Measurements from ENCODE around the gene DBX1. TPM values are rescaled to one million over a fixed set of nuclear protein-coding genes. Genes with fewer than 3 reads are reported as not detected.

The DBX1 gene
- total and polyA plus RNA-seq, 2 experiments from 2014 or later = not detected

- no peaks in the 10 kb centered on the region for H3K4me1 ChIP-seq (ENCODE audit: low read depth)
- H3K27me3 ChIP-seq = peaks cover 89% of the 10 kb centered on the region
- H3K9me3 ChIP-seq (ENCODE audit: low read depth) = no peaks in the 10 kb centered on the region
- no peak overlapping the region for H3K27ac ChIP-seq
- TF ChIP-seq, protein P1, sequence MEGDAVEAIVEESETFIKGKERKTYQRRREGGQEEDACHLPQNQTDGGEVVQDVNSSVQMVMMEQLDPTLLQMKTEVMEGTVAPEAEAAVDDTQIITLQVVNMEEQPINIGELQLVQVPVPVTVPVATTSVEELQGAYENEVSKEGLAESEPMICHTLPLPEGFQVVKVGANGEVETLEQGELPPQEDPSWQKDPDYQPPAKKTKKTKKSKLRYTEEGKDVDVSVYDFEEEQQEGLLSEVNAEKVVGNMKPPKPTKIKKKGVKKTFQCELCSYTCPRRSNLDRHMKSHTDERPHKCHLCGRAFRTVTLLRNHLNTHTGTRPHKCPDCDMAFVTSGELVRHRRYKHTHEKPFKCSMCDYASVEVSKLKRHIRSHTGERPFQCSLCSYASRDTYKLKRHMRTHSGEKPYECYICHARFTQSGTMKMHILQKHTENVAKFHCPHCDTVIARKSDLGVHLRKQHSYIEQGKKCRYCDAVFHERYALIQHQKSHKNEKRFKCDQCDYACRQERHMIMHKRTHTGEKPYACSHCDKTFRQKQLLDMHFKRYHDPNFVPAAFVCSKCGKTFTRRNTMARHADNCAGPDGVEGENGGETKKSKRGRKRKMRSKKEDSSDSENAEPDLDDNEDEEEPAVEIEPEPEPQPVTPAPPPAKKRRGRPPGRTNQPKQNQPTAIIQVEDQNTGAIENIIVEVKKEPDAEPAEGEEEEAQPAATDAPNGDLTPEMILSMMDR (IDR thresholded peaks at IDR 0.05; ENCODE audit: low read depth, low read length) = no peak
- H3K36me3 ChIP-seq = no peaks in the 10 kb centered on the region
- no peak overlapping the region for H3K4me3 ChIP-seq
- no peak for DNase-seq (ENCODE audit: low read depth in 1 of 2, low spot score in 1 of 2)
These were observed 4.5 kb downstream of the DBX1 start for GRCh38 chr11:20155683-20156279.

- TF ChIP-seq, protein P1 (IDR thresholded peaks at IDR 0.05; ENCODE audit: low read depth, low read length) = no peak
- peaks cover 83% of the 10 kb centered on the region for H3K27me3 ChIP-seq
- H3K4me3 ChIP-seq = no peak overlapping the region
- no peaks in the 10 kb centered on the region for H3K36me3 ChIP-seq
- no peaks in the 10 kb centered on the region for H3K9me3 ChIP-seq (ENCODE audit: low read depth)
- no peaks in the 10 kb centered on the region for H3K4me1 ChIP-seq (ENCODE audit: low read depth)
- no peak for DNase-seq (ENCODE audit: low read depth in 1 of 2, low spot score in 1 of 2)
- H3K27ac ChIP-seq = no peak overlapping the region
These were observed 5.9 kb downstream of the DBX1 start for GRCh38 chr11:20154381-20154780.

DNA sequence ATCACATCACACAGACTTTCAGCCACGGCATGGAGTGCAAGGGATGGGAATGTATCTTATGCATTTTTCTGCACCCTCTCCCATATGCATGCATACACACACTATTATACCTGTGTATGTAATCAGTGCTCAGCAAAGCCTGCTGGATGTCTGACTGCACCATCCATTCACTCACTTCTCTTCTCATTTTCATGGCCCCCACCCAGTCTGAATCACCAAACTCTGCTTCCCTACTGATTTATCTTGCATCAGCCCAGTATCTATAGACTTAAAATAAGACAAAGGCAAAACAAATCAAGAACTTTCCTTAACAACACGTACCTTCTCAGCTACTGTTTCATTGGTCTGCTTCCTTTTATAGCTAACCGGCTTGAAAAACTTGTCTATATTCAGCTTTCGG is 21.6 kb downstream of the DBX1 start:
- H3K4me3 ChIP-seq = no peak overlapping the region
- H3K27ac ChIP-seq = no peak overlapping the region
- peaks cover 52% of the 10 kb centered on the region for H3K27me3 ChIP-seq
- DNase-seq (ENCODE audit: low read depth in 1 of 2, low spot score in 1 of 2) = no peak
- no peaks in the 10 kb centered on the region for H3K9me3 ChIP-seq (ENCODE audit: low read depth)
- no peaks in the 10 kb centered on the region for H3K36me3 ChIP-seq
- TF ChIP-seq, protein P1 (IDR thresholded peaks at IDR 0.05; ENCODE audit: low read depth, low read length) = no peak
- H3K4me1 ChIP-seq (ENCODE audit: low read depth) = no peaks in the 10 kb centered on the region

- no peak overlapping the region for H3K27ac ChIP-seq
- H3K4me1 ChIP-seq (ENCODE audit: low read depth) = no peaks in the 10 kb centered on the region
- no peak overlapping the region for H3K4me3 ChIP-seq
- no peak for DNase-seq (ENCODE audit: low read depth in 1 of 2, low spot score in 1 of 2)
- H3K36me3 ChIP-seq = no peaks in the 10 kb centered on the region
- TF ChIP-seq, protein P1 (IDR thresholded peaks at IDR 0.05; ENCODE audit: low read depth, low read length) = no peak
- H3K9me3 ChIP-seq (ENCODE audit: low read depth) = no peaks in the 10 kb centered on the region
- H3K27me3 ChIP-seq = peaks cover 48% of the 10 kb centered on the region
These were observed 22.6 kb downstream of the DBX1 start for GRCh38 chr11:20137637-20138036.

DNA sequence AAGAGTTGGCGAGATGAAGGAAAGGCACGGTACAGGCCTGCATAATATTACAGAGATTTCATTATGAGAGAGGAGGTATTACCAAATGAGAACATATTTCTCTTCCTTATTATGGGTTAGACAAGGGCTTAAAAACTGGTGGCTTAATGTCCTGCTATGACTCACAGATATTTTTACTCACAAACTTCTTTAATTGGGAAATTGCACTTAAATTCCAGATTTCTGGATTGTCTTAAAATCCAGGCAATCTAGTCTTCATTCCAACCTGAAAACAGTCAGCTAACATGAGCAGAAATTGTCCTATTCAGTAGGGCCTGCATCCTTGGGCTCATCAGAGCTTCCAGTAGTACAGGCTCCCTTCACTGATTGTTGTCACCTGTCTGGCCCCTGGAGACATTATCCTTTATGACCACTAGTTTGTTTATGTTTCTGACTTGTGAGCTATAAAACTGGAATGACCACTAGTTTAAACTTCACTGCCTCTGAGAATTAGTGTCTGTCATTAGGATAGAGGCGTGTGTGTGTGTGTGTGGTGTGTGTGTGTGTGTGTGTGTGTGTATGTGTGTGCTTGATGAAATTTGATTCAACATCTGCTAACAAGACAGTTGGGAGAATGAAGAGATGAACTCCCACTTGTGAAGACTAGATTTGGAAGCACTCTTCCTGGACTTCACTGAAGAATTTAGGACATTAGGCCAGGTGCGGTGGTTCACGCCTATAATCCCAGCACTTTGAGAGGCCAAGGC is 25.1 kb downstream of the DBX1 start:
- no peaks in the 10 kb centered on the region for H3K4me1 ChIP-seq (ENCODE audit: low read depth)

More for the DNA sequence above, 25.1 kb downstream of the DBX1 start:
- no peak for DNase-seq (ENCODE audit: low read depth in 1 of 2, low spot score in 1 of 2)
- H3K36me3 ChIP-seq = no peaks in the 10 kb centered on the region
- H3K27me3 ChIP-seq = peaks cover 63% of the 10 kb centered on the region
- TF ChIP-seq, protein P1 (IDR thresholded peaks at IDR 0.05; ENCODE audit: low read depth, low read length) = no peak
- no peak overlapping the region for H3K27ac ChIP-seq
- no peaks in the 10 kb centered on the region for H3K9me3 ChIP-seq (ENCODE audit: low read depth)
- H3K4me3 ChIP-seq = no peak overlapping the region

Data from cardiac muscle cell (in vitro differentiated cells and primary cell).